Gastrocnemius medialis (tissue), 4 donors: ENCODE measurements around the gene ZNF683. TPM values are rescaled to one million over a fixed set of nuclear protein-coding genes. Genes with fewer than 3 reads are reported as not detected.
"Not testable (repeated sequence)": the region's sequence is repeated elsewhere in the genome, so short reads cannot be mapped to it uniquely, and the experiment has no call there.

Experiments
- ATAC-seq, 2 donors: fragments of 150-250 bp; one replicate each; pipeline ENCODE4 v1.9.1; 2016
- DNase-seq, 2 donors: peaks; one replicate each; pipeline ENCODE4 v3.0.0-alpha.2; 2019
- H3K27ac ChIP-seq, 4 donors: fragments of 200-600 bp; sonication (generic); 1 replicate in 1 of 4; 2 replicates in 3 of 4; pipeline ENCODE4 v1.5.1; 2016 to 2018; ENCODE audit warnings: mild to moderate bottlenecking in 2 of 4, moderate library complexity in 1 of 4
- H3K27me3 ChIP-seq, 3 donors: fragments of 200-600 bp; sonication (generic) in 2 of 3; 1 replicate in 1 of 3; 2 replicates in 2 of 3; pipeline versions ENCODE4 v1.5.1 to v1.6.0; 2016 to 2019; ENCODE audit warnings: mild to moderate bottlenecking in 1 of 3, moderate library complexity in 1 of 3
- H3K36me3 ChIP-seq, 2 donors: fragments of 200-600 bp; sonication (generic) in 1 of 2; one replicate each; pipeline ENCODE4 v1.5.1; 2017 to 2018
- H3K4me1 ChIP-seq, 2 donors: fragments of 200-600 bp; sonication (generic) in 1 of 2; one replicate each; pipeline ENCODE4 v1.5.1; 2016 to 2017; ENCODE audit warnings: mild to moderate bottlenecking in 2 of 2
- H3K4me3 ChIP-seq, 4 donors: fragments of 200-600 bp; sonication (generic) in 3 of 4; 1 replicate in 1 of 4; 2 replicates in 3 of 4; pipeline ENCODE4 v1.5.1; 2016 to 2019; ENCODE audit warnings: mild to moderate bottlenecking in 2 of 4
- H3K9me3 ChIP-seq, 3 donors: fragments of 200-600 bp; sonication (generic) in 2 of 3; 1 replicate in 1 of 3; 2 replicates in 2 of 3; pipeline ENCODE4 v1.5.1; 2016 to 2019
- CTCF ChIP-seq, 5 experiments: fragments of 450-650 bp in 3 of 5; fragments of 200-600 bp in 2 of 5; sonication (generic) in 2 of 5; IDR thresholded peaks in 4 of 5; conservative IDR thresholded peaks in 1 of 5; 1 replicate in 4 of 5; 2 replicates in 1 of 5; pipeline ENCODE4 v1.5.1; 2016 to 2019; ENCODE audit warnings: antibody characterized with exemption in 5 of 5, mild to moderate bottlenecking in 3 of 5, moderate library complexity in 3 of 5
- POLR2A ChIP-seq, 2 donors: fragments of 450-650 bp; IDR thresholded peaks; one replicate each; pipeline ENCODE4 v1.6.1; 2017; ENCODE audit warnings: antibody characterized with exemption in 2 of 2, mild to moderate bottlenecking in 2 of 2, moderate library complexity in 2 of 2
- in situ Hi-C, 4 donors: fragments of 200-750 bp; cut with MboI; loops; one replicate each; pipeline versions ENCODE4 v1.15.0 to v1.8.0; 2017; ENCODE audit warnings: low sequenced_read_pairs in 4 of 4
- intact Hi-C: fragments of 100-400 bp; cut with DNase I; formaldehyde crosslinking; loops from one replicate; pipeline ENCODE4 v1.15.1; 2023; ENCODE audit warnings: low total_unique reads
- total RNA-seq, 4 donors: library from RNA; depleted of rRNA; stranded (reverse); fragments of >200 nt; gene quantifications; one replicate each; pipeline versions ENCODE4 v1.1.0 to v1.2.3, GENCODE V29; 2016

Gene ZNF683
- total RNA-seq, 4 donors from 2014 or later, result not detected

- no peak overlapping the region for H3K4me3 ChIP-seq
- TF ChIP-seq POLR2A (IDR thresholded peaks at IDR 0.05) (no peak), CTCF (IDR thresholded peaks at IDR 0.05 in 4 of 5, conservative IDR thresholded peaks at IDR 0.05 in 1 of 5) (no peak)
- H3K27me3 ChIP-seq, result peaks cover 0 to 3% (median 2%) of the 10 kb centered on the region in 3 donors
- no peaks in the 10 kb centered on the region for H3K9me3 ChIP-seq
- no peaks in the 10 kb centered on the region for H3K36me3 ChIP-seq
- intact Hi-C loops, result no loop called here
- H3K4me1 ChIP-seq, result no peaks in the 10 kb centered on the region
- ATAC-seq (peak in 1 of 2 donors; percentile 41), DNase-seq (no peak)
- in situ Hi-C loops, result no loop called here
- H3K27ac ChIP-seq, result no peak overlapping the region
Measured at GRCh38 chr1:26378088-26378878, 5.7 kb upstream of the ZNF683 start.

GRCh38 chr1:26376050-26376449, 3.5 kb upstream of the ZNF683 start:
- H3K9me3 ChIP-seq, result no peaks in the 10 kb centered on the region
- intact Hi-C loops, result no loop called here
- H3K4me3 ChIP-seq, result no peak overlapping the region
- H3K27me3 ChIP-seq, result peaks cover 0 to 2% (median 0%) of the 10 kb centered on the region in 3 donors
- no peaks in the 10 kb centered on the region for H3K36me3 ChIP-seq
- DNase-seq, result no peak
- in situ Hi-C loops, result no loop called here
- ATAC-seq, result no peak
- no peaks in the 10 kb centered on the region for H3K4me1 ChIP-seq
- H3K27ac ChIP-seq, result no peak overlapping the region
- no peak for TF ChIP-seq CTCF (IDR thresholded peaks at IDR 0.05 in 4 of 5, conservative IDR thresholded peaks at IDR 0.05 in 1 of 5)
- TF ChIP-seq POLR2A (IDR thresholded peaks at IDR 0.05), result no peak

- Histone ChIP-seq H3K27ac (no peak overlapping the region), H3K4me3 (no peak overlapping the region), H3K36me3 (no peaks in the 10 kb centered on the region), H3K4me1 (no peaks in the 10 kb centered on the region), H3K27me3 (peaks cover 0 to 2% (median 0%) of the 10 kb centered on the region in 3 donors), H3K9me3 (no peaks in the 10 kb centered on the region)
- intact Hi-C loops, result no loop called here
- DNase-seq, result no peak
- in situ Hi-C loops, result no loop called here
- ATAC-seq, result no peak
- TF ChIP-seq POLR2A (IDR thresholded peaks at IDR 0.05) (no peak), CTCF (IDR thresholded peaks at IDR 0.05 in 4 of 5, conservative IDR thresholded peaks at IDR 0.05 in 1 of 5) (no peak)
Measured at GRCh38 chr1:26375081-26375480, 2.5 kb upstream of the ZNF683 start.

GRCh38 chr1:26374361-26374760, 1.8 kb upstream of the ZNF683 start:
- H3K27me3 ChIP-seq, in situ Hi-C loops, intact Hi-C loops, H3K9me3 ChIP-seq, DNase-seq, ATAC-seq, H3K27ac ChIP-seq, H3K36me3 ChIP-seq, H3K4me1 ChIP-seq, H3K4me3 ChIP-seq: not testable (repeated sequence)

GRCh38 chr1:26373789-26374188, 1.2 kb upstream of the ZNF683 start:
- intact Hi-C loops (no loop called here), in situ Hi-C loops (no loop called here)
- no peaks in the 10 kb centered on the region for H3K9me3 ChIP-seq
- TF ChIP-seq POLR2A (IDR thresholded peaks at IDR 0.05), result no peak
- TF ChIP-seq CTCF (IDR thresholded peaks at IDR 0.05 in 4 of 5, conservative IDR thresholded peaks at IDR 0.05 in 1 of 5), result no peak
- H3K4me3 ChIP-seq, result no peak overlapping the region
- peaks cover 0 to 2% (median 0%) of the 10 kb centered on the region in 3 donors for H3K27me3 ChIP-seq
- no peaks in the 10 kb centered on the region for H3K4me1 ChIP-seq
- H3K36me3 ChIP-seq, result no peaks in the 10 kb centered on the region
- ATAC-seq, result no peak
- no peak for DNase-seq
- no peak overlapping the region for H3K27ac ChIP-seq
